Fibroblast of skin of scalp (primary cell): ENCODE data around the gene SLC24A4.

ENCODE experiments used
- DNase-seq: peaks from one replicate; pipeline ENCODE4 v3.0.0-alpha.2; 2013

Gene SLC24A4

DNA sequence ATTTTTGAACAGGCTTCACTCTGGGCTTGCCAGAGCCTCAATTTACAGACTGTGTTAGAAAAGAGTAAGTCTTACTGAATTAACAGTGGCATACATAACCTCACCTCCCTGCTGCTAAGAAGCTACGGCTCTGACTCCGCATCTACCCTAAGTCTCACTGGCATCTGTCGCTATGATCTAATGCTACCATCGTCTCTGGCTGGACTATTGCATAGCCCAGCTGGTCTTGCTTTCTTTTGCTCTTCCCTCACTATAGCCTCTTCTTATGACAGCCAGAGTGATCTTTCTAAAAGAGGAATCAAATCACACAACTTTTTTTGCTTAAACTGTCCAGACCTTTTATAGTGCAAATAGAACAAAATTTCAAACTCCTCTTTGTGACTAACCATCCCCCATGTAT is 81.1 kb downstream of the SLC24A4 start:
- no peak for DNase-seq

- no peak for DNase-seq
Observed at GRCh38 chr14:92404421-92404820, 81.5 kb downstream of the SLC24A4 start.

- DNase-seq, result no peak
Observed at GRCh38 chr14:92404938-92405337, 82.0 kb downstream of the SLC24A4 start.

DNA sequence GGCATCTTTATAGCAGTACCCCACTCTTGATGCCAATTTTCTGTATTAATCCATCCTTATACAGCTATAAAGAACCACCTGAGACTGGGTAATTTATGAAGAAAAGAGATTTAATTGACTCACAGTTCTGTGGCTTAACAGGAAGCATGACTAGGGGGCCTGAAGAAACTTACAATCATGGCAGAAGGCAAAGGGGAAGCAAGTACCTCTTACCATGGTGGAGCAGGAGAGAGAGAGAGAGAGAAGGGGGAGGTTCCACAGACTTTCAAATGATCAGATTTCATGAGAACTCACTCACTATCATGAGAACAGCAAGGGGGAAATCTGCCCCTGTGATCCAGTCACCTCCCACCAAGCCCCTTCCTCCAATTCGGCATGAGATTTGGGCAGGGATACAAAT is 84.4 kb downstream of the SLC24A4 start:
- no peak for DNase-seq

DNA sequence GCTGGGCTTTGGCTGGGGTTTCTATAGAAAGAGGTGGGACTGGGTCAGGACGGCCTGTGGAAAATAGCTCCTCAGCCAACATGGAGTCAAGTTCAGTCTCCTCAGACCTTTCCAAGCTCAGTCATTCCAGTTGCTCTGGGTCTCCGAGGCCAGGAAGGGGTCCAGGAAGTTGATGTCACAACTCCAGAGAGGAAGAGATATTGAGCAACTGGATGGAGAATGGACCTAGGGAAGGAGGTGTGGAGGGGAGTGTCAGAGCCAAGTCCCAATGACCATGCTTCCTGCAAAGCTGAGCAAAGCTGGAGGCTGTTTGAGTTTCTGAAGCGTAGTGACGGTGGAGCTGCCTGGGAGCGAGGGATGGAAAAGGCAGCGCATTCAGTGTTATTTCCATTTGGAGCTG is 86.1 kb downstream of the SLC24A4 start:
- DNase-seq, result no peak

- no peak for DNase-seq
Observed at GRCh38 chr14:92411135-92411534, 88.2 kb downstream of the SLC24A4 start.

- no peak for DNase-seq
Observed at GRCh38 chr14:92411941-92412340, 89.0 kb downstream of the SLC24A4 start.

DNA sequence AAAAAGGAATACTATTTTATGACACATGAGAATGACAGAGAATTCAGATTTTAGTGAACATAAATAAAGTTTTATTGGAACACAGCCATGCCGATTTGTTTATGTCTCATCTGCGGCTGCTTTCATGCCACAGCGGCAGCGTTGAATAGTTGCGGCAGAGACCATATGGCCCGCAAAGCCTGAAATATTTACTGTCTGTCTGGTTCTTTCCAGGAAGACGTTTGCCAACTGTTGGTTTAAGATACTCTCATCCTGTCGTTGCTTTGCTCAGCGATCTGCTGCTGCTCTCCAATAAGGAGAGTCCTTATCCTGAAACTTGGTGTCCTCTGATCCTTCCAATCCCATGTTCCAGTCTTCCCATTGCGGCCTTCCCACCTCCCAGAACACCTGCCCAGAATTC is 89.9 kb downstream of the SLC24A4 start:
- peak; percentile 71 for DNase-seq

- DNase-seq, result no peak
Observed at GRCh38 chr14:92413379-92413778, 90.4 kb downstream of the SLC24A4 start.

DNA sequence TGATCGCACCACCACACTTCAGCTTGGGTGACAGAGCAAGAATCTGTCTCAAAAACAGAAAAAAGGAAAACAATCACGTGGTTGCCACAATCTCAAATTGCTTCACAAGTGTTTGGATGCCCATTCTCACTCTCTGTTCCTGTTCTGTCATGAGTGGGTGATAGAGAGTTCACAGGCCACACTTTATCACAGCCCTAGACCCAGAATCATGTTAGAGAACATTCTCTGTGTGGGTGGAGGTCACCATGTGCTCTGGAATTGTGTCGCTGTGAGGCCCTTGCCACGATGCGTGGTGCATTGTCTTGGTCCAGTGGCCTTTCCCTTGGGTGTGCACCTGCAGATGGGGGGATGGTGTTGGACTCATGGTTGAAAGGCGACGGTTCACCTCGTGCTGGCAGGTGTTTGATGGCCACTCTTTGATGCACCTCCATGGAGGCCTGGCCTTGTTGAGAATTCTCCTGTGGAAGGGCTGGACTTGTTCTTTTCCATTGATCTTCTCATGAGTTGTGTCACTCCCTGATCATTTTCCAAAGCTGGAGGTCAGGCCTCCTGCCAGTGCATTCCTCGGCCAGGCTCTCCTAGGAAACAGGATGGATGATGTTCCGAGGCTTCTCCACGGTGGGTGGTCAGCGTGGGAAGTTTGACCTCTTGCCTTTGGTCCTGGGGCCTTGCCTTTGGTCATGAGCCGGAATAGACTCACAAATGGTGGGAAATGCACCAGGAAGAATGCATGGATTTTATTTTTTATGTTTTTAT is 91.9 kb downstream of the SLC24A4 start:
- DNase-seq, result no peak

GRCh38 chr14:92415969-92416368 is 93.0 kb downstream of the SLC24A4 start:
- DNase-seq, result no peak

- DNase-seq, result no peak
Observed at GRCh38 chr14:92416544-92416943, 93.6 kb downstream of the SLC24A4 start.

DNA sequence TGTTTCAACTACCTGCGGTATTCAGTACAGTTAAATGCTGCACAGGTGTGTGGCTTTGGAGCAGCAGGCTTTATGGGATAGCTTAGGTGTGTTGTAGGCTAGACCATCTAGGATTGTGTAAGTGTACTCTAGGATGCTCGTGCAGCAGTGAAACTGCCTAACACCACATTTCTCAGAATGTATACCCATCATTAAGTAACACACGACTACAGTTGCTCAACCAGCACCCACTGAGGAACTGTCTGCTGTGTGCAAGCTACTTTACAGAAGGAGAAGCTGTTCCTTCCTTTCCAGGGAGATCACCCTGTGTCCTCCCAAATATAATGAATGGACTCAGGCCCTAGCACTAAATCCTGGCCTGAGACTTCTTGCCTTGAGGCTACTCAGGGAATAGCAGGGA is 94.8 kb downstream of the SLC24A4 start:
- no peak for DNase-seq

DNA sequence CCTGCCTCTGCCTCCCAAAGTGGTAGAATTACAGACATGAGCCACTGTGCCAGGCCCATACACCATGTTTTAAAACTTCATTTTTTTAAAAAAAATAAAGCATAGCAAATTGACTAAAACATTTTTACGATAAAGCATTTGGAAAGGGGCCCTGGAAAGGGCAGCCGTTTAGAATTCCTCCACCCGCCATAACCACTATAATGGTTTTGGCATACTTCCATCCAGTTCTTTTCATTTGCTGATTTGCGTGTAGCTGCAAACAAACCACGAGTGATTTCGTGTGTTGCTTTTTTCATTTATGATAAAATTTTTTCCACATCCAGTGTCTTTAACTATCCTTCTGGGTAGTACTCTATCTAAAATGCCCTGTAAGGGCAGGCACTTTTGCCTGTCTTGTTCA is 98.8 kb downstream of the SLC24A4 start:
- peak; percentile 41 for DNase-seq

DNA sequence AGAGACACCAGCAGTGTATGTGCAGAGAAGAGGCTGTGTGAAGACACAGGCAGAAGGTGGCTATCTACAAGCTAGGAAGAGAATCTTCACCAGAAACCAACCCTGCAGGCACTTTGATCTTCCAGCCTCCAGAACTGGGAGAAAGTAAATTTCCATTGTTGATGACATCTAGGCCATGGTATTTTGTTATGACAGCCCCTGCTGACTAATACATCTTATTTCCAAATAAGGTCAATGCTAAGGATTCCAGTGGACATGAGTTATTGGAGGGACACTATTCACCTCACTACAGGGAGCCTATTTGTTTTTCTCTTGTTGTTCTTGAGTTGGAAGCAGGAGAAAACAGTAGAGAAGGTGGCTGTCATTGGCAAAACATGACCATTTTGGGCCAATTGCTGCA is 102.1 kb downstream of the SLC24A4 start:
- DNase-seq, result peak; percentile 64

DNA sequence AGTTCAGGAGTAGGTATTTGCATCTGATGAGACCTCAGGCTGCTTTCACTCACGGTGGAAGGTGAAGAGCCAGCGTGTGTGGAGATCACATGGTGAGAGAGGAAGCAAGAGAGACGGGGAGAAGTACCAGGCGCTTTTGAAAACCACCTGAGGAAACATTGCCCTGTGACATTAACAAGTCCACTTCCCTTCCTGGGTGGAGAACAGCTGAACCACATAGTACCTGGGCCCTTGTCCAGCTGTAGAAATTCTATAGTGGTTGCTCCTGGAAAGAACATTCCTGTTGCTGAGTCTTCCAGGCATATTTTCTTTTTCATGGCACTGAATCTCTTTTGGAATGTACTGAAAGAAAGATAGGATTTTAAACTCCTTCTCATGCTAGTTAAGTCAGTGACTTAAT is 103.3 kb downstream of the SLC24A4 start:
- DNase-seq, result peak; percentile 61

DNA sequence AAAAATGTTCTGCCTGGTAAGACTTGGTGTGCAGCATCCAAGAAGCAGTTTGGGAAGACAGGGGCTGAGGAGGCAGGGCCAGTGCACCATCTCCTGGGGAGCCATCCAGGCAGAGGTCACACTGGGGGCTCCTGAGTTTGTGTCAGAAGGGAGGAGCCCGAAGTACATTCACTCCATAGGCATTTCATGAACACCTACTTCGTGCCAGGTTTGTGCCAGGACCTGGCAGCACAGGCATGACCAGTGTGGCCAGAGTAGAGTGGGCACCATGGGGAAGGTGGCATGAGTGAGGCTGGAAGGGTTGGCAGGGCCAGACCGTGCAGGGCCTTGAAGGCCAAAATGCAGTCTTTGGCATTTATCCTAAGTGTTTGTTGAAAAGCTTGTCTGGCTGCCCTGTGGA is 104.1 kb downstream of the SLC24A4 start:
- DNase-seq, result no peak

GRCh38 chr14:92430686-92431085 is 107.7 kb downstream of the SLC24A4 start:
- DNase-seq, result no peak

DNA sequence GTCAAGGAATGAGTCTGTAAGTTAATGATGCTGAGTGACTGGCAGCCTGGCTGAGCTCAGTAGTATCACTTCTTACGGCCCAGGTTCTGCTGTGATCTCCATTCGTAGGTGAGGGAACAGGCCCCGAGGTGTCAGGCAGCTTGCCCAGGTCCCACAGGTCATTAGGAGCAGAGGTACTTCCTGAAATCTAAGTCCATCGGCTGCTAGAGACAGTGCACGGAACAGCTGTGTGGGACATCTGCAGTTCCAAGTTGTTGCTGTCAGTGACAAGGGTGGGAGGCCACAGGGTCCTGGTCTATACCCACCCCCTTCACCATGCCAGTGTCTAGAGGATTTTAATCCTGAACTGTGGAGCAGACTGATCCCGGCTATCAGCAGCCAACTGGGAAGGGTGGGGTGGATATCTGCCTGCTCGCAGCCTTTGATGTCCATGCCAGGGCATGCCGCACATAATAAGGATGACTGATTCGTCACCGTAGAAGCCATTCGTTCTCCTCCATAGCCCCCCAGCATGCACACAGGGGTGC is 108.3 kb downstream of the SLC24A4 start:
- no peak for DNase-seq

- DNase-seq, result no peak
Observed at GRCh38 chr14:92433407-92433806, 110.4 kb downstream of the SLC24A4 start.

- no peak for DNase-seq
Observed at GRCh38 chr14:92435154-92435553, 112.2 kb downstream of the SLC24A4 start.

DNA sequence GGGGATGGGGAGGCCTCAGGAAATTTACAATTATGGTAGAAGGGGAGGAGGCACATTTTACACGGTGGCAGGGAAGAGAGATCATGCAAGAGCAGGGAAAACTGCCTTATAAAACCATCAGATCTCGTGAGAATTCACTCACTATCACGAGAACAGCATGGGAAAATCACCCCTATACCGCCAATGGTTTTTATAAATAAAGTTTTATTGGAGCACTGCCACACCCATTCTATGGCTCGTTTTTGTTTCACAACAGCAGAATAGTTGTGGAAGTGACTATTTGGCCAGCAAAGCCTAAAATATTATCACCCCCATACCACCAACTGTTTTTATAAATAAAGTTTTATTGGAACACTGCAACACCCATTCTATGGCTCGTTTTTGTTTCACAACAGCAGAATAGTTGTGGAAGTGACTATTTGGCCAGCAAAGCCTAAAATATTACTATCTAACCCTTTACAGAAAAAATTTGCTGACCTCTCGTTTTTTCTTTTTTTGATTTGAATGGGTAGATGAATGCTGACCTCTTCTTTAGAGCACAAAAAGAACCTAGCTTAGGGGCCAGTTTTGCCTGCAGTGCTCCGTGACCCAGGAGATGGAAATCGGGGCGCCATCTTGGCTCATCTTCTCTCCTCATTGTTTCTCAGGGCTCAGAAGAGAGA is 113.3 kb downstream of the SLC24A4 start:
- DNase-seq, result no peak

DNA sequence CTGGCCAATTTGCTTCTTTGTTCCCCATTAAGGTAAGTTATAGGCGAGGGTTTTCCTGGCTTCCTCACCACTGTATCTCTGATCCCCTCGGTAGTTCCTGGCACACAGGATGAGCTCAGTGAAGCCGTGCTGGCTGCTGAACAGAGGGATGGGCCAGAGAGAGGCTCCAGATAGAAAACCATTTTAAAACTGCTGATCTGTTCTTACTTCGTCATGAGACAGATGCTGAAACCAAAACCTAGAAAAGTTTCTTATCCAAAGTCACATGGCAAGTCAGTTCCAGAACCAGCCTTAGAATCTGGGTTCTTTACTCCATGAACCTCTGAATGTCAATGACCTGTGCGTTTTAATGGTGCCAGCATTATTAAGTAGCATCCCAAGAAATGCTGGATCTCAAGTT is 114.3 kb downstream of the SLC24A4 start:
- DNase-seq, result no peak

DNA sequence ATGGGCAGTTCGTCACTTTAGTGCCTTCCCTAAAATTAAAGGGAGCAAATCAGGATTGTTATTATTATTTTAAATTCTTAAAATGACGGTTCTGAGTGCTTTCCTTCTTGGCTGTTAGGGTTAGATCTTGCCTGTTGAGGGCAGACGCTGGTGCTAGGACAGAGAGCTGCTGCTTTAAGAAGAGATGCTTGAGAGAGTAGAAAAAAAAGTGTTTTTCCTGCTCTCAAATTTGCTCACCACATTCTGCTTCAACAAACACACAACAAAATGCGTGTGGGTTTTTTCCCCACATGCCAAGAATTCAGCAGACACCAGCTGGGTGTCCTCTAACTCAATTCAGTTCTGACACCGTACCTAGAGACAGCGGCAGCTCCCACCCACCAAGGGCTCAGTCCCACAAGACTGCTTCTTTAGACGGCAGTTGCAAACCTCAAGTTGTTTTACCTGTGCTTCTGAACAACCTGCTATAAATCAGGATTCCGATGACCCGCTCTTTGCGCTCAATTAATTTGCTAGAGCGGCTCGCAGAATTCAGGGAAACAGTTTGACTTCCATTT is 114.8 kb downstream of the SLC24A4 start:
- DNase-seq, result no peak
